Measurements from ENCODE around the gene CPSF4L.

GRCh38 chr17:73201215-73202069 is 60.2 kb downstream of the CPSF4L start:
- TF ChIP-seq CTCF (IDR thresholded peaks at IDR 0.05), result no peak
- no peak for TF ChIP-seq TCF7L2 (IDR thresholded peaks at IDR 0.05; ENCODE audit: low read depth, low read length)
- TF ChIP-seq REST (IDR thresholded peaks at IDR 0.05; ENCODE audit: insufficient read depth in 1 of 2, low read depth in 2 of 2, low read length in 1 of 2), result no peak
- TF ChIP-seq SIN3A (IDR thresholded peaks at IDR 0.05; ENCODE audit: borderline replicate concordance, insufficient read depth, low read depth, low read length), result no peak
- TF ChIP-seq POLR2AphosphoS5 (IDR thresholded peaks at IDR 0.05; ENCODE audit: low read depth, low read length), result no peak

All from Panc1 (cell line).